PC-9 (cell line): ENCODE data around the gene ZDHHC17.

Experiments
- EZH2 ChIP-seq: fragments of 200-600 bp; sonication (generic); IDR thresholded peaks from 2 replicates; pipeline ENCODE4 v1.8.0; 2017; ENCODE audit warnings: antibody characterized with exemption, low read depth
- TF ChIP-seq, protein P1 (sequence below): fragments of 200-600 bp; sonication (generic); conservative IDR thresholded peaks from 2 replicates; pipeline ENCODE4 v1.6.1; 2017; ENCODE audit warnings: mixed run types, antibody characterized with exemption, mild to moderate bottlenecking, moderate library complexity

DNA sequence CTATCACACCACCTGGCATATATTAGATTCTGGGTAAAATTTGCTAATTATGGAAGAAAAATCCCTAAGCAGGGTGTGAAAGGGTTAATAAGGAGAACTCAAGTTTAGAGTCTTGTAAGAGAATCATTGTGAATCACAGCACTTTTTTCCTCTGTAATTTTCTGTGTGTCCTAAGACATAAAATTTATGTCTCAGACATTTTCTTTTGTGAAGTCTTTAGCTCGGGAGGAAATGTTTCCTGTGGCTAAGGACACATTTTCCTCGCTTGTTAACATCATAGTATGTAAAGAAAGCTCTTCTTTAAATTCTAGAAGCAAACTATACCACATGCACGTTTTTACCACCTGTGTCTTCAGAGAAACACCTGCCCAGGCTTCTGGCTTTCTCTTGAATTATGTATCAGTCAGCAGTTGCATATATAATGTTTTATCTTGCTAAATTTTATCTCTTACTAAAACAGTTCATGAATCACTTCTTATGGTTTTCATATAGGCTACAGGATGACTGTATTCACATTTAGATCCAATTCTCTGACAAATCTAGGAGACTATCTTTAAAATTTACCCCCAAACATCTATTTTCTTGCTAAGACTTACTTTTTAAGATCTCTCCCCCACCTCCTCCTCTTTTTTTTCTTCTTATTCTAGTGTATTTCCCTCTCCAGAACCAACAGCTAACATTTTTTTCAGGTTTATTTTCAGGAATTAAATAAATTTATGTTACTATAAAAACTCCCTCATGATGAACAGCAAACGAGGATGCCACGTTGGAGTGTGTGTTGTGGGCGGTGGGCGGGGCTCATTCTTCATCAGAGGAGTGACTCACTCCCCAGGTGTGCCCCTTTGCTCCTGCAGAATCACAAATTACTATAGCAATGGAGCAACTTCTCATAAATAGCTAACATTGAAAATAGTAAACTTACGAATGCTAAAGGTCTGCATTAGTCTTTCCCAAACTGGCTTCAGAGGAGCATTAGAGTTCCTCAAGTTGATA, 126.5 kb downstream of the ZDHHC17 start:
- TF ChIP-seq, protein P1, sequence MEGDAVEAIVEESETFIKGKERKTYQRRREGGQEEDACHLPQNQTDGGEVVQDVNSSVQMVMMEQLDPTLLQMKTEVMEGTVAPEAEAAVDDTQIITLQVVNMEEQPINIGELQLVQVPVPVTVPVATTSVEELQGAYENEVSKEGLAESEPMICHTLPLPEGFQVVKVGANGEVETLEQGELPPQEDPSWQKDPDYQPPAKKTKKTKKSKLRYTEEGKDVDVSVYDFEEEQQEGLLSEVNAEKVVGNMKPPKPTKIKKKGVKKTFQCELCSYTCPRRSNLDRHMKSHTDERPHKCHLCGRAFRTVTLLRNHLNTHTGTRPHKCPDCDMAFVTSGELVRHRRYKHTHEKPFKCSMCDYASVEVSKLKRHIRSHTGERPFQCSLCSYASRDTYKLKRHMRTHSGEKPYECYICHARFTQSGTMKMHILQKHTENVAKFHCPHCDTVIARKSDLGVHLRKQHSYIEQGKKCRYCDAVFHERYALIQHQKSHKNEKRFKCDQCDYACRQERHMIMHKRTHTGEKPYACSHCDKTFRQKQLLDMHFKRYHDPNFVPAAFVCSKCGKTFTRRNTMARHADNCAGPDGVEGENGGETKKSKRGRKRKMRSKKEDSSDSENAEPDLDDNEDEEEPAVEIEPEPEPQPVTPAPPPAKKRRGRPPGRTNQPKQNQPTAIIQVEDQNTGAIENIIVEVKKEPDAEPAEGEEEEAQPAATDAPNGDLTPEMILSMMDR = no peak
- no peak for TF ChIP-seq EZH2
